CD4-positive, alpha-beta T cell treated with Interleukin-6 at 100 ng/mL for 8 hours (primary cell): ENCODE data around the gene RITA1.
"Not testable (repeated sequence)": the region's sequence is repeated elsewhere in the genome, so short reads cannot be mapped to it uniquely, and the experiment has no call there.

Source experiments
- DNase-seq: peaks from one replicate; pipeline ENCODE4 v3.0.0-alpha.2; 2020; ENCODE audit warnings: mixed read lengths, low spot score

RITA1 gene

GRCh38 chr12:113185180-113186032, at the start of gene RITA1, which contains the start of gene DDX54:
RITA1 (plus strand) TSS chr12:113185721; CDS start chr12:113186747, 1,026 bp downstream.
DDX54 (minus strand) TSS chr12:113185478; CDS start chr12:113185451, 27 bp downstream.
- DNase-seq = peak; percentile 65

GRCh38 chr12:113136128-113136989, 49.2 kb upstream of the RITA1 start:
- peak; percentile 30 for DNase-seq

- no peak for DNase-seq
These were observed 48.5 kb upstream of the RITA1 start for GRCh38 chr12:113136990-113137511.

GRCh38 chr12:113137861-113138783, 47.4 kb upstream of the RITA1 start:
- DNase-seq = no peak

GRCh38 chr12:113138826-113139225, 46.7 kb upstream of the RITA1 start:
- DNase-seq = no peak

- no peak for DNase-seq
These were observed 44.8 kb upstream of the RITA1 start for GRCh38 chr12:113140706-113141105.

GRCh38 chr12:113141716-113142115, 43.8 kb upstream of the RITA1 start:
- DNase-seq = not testable (repeated sequence)

GRCh38 chr12:113142173-113142885, 43.2 kb upstream of the RITA1 start:
- no peak for DNase-seq

GRCh38 chr12:113142886-113143332, 42.6 kb upstream of the RITA1 start:
- no peak for DNase-seq

- DNase-seq = no peak
These were observed 41.6 kb upstream of the RITA1 start for GRCh38 chr12:113143959-113144358.

- DNase-seq = no peak
These were observed 40.7 kb upstream of the RITA1 start for GRCh38 chr12:113144806-113145205.

GRCh38 chr12:113145720-113146551, 39.6 kb upstream of the RITA1 start:
- no peak for DNase-seq

GRCh38 chr12:113146999-113147398, 38.5 kb upstream of the RITA1 start:
- no peak for DNase-seq

GRCh38 chr12:113149361-113150150, 36.0 kb upstream of the RITA1 start, which contains the start of gene CFAP73:
CFAP73 (plus strand) TSS chr12:113149724; CDS start chr12:113149858, 134 bp downstream.
- no peak for DNase-seq

GRCh38 chr12:113151655-113152054, 33.9 kb upstream of the RITA1 start:
- DNase-seq = no peak

GRCh38 chr12:113152196-113152834, 33.2 kb upstream of the RITA1 start:
- DNase-seq = no peak

GRCh38 chr12:113152835-113153814, 32.4 kb upstream of the RITA1 start:
- peak; percentile 66 for DNase-seq
